ENCODE results near the gene GSTO2.

GSTO2 gene

GRCh38 chr10:104253606-104254410 lies 15.2 kb upstream of the GSTO2 start:
- DNase-seq (ENCODE audit: low read depth in 2 of 2, low spot score in 1 of 2) = no peak

GRCh38 chr10:104254493-104255310 lies 14.3 kb upstream of the GSTO2 start, which contains the start of gene GSTO1:
Gene GSTO1 (plus strand): TSS chr10:104254892. CDS start chr10:104254929, 37 bp downstream.
- DNase-seq (ENCODE audit: low read depth in 2 of 2, low spot score in 1 of 2) = peak in 1 of 2 donors; percentile 29

DNA sequence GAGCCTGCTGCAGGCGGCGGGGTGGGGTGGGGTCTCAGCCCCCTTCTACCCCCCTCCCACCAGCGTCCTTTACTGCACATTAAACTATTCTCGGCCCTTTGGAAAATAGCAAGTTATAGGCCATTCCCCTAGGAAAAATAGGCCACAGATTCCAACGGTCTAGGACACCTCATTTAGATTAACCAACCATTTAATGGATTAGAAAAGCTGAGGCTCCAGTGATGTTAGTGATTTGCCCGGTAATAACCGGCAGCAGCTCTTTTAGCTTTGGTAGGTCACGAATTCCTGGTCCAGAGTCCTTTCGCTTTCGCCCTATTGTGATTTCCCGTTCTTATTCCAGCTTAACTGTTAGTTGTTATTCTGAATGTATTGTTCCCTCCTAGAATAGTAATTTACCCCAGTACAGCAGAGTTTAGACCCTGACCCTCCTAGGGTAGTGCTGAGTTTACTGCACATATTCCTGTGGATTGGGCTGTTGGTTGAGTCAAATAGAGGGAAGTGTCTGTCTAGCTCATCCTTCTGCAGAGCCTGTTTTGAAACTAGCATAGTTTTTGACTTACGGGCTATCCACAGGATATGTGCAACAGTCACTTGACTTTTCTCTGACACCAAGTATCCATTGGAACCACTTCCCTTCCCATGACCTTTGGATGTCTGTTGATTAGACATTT lies 13.5 kb upstream of the GSTO2 start:
- DNase-seq (ENCODE audit: low read depth in 2 of 2, low spot score in 1 of 2) = no peak

DNA sequence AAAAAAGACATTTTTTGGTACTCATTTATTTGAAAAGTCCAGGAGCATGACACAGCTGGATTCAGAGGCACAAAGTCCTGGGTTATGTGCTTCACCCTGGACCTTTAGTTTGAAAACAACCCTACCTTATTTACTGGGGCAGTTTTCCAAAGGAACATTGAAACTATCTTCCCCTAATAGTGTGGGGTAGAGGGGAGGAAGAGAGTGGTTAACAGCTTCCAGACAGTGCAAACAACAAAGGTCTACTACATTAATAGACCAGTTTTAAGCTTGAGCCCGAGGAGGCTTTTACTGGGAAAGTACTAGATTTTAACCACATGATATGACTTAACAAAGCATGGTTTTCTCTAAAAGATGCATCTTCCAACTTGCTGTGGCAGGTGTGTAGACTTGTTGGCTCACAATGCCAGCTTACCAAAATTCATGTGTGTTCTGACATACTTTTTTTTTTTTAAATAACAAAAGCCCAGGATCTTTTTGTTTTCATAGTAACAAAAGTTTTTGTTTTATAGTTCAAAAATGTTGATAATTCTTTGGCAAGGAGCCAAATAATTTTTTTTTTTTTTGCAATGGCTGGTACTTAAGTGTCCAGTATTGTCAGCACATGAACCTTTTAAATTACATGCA lies 12.5 kb upstream of the GSTO2 start:
- no peak for DNase-seq (ENCODE audit: low read depth in 2 of 2, low spot score in 1 of 2)

DNA sequence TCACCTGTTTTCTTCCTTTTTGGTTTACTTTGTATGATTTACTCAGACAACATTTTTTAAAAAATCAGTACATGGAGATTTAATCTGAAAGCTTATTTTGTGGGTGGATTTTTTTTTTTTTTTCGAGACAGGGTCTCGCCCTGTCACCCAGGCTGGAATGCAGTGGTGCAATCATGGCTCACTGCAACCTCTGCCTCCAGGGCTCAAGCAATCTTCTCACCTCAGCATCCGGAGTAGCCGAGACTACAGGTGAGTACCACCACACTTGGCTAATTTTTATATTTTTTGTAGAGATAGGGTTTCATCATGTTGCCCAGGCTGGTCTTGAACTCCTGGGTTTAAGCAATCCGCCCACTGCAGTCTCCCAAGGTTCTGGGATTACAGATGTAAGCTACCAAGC lies 11.7 kb upstream of the GSTO2 start:
- no peak for DNase-seq (ENCODE audit: low read depth in 2 of 2, low spot score in 1 of 2)

GRCh38 chr10:104258209-104258608 lies 10.8 kb upstream of the GSTO2 start:
- DNase-seq (ENCODE audit: low read depth in 2 of 2, low spot score in 1 of 2) = no peak

DNA sequence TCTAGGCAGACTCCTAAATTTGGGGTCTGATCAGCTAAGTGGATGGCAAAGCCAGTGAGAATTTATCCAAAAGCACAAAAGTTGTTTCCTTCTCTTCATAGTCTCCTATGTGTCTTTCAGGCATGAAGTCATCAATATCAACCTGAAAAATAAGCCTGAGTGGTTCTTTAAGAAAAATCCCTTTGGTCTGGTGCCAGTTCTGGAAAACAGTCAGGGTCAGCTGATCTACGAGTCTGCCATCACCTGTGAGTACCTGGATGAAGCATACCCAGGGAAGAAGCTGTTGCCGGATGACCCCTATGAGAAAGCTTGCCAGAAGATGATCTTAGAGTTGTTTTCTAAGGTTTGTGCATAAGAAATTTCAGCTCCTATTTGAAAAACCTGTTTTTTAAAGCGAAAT lies 9.5 kb upstream of the GSTO2 start:
- no peak for DNase-seq (ENCODE audit: low read depth in 2 of 2, low spot score in 1 of 2)

- no peak for DNase-seq (ENCODE audit: low read depth in 2 of 2, low spot score in 1 of 2)
These were observed 8.8 kb upstream of the GSTO2 start for GRCh38 chr10:104259999-104260774.

GRCh38 chr10:104260775-104261115 lies 8.2 kb upstream of the GSTO2 start:
- no peak for DNase-seq (ENCODE audit: low read depth in 2 of 2, low spot score in 1 of 2)

DNA sequence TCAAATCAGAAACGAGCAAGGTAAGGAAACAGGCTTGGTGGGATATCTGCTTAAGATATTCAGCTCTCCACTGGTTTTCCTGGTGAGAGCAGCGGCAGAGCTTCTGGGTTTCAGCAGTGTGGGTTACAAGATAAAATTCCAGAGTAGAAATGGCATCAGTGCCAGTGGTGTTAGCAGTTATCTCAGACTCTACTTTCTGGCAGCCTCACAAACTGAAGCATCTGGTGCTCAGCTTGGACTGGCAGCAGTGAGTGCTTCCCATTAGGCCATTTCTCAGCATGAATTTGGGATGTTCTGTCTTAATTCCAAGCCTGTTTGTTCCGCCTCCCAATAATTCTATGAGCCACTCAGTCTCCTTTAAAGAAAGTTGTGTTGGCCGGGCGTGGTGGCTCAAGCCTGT lies 6.9 kb upstream of the GSTO2 start:
- DNase-seq (ENCODE audit: low read depth in 2 of 2, low spot score in 1 of 2) = no peak

DNA sequence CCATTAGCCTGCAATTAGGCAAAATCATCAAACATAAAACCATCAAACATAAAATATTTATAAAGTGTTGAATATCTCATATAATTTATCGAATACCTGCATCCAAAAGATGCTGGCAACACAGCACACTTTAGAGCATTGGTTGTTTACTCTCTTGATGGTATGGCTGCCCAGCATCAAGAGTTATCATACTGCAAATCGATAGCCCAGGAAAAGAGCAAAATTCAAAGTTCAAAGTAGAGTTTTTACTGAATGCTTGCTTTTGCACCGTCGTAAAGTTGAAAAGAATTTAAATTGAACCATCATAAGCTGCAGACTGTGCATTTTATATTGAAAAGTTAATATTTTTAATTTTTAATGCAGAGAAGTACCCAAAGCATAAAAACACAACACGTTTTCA lies 4.2 kb upstream of the GSTO2 start:
- DNase-seq (ENCODE audit: low read depth in 2 of 2, low spot score in 1 of 2) = no peak

DNA sequence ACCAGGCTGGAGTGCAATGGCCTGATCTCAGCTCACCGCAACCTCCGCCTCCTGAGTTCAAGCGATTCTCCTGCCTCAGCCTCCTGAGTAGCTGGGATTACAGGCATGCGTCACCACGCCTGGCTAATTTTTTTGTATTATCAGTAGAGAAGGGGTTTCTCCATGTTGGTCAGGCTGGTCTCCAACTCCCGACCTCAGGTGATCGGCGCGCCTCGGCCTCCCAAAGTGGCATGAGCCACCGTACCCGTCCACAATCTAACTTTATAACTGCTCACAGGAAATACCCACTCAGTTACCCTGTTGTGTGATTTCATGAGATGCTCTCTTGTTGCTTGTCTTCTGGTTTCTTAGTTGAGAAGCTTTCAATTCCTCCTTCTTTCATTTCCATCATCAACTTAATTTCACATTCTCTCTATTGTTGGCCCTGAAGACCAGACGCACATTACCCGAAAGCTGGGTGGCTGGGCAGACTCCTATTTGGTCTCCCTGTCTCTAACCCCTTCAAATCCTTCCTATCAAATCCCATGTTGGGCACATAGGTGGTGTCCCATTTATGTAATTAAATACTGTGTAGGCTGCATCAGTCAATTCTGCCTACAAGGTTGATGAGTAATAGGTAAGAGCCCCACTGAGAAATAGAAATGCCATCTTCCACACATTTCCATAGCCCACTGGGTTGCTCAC lies 1.1 kb upstream of the GSTO2 start:
- DNase-seq (ENCODE audit: low read depth in 2 of 2, low spot score in 1 of 2) = no peak

GRCh38 chr10:104268405-104268712 lies 625 bp upstream of the GSTO2 start:
- no peak for DNase-seq (ENCODE audit: low read depth in 2 of 2, low spot score in 1 of 2)

DNA sequence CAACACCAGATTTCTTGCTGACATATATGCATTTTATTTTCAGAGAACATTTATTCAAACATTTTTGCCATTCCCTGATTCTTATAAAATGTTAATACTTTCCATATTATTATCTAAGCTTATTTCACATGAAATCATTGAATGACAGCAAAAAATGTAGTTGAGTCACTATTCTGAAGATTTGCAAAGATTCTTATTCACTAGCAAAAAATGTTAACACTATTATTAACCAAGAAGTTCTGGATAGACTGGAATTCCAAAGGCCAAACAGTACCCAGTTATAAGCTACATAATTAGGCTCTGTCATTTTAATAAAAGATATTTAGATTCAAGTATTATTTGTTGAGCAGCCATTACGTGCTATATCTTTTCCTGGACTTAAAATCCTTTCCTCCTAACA lies 4.3 kb downstream of the GSTO2 start:
- no peak for DNase-seq (ENCODE audit: low read depth in 2 of 2, low spot score in 1 of 2)

GRCh38 chr10:104273899-104274575 lies 5.1 kb downstream of the GSTO2 start:
- no peak for DNase-seq (ENCODE audit: low read depth in 2 of 2, low spot score in 1 of 2)

GRCh38 chr10:104274762-104275721 lies 6.1 kb downstream of the GSTO2 start:
- DNase-seq (ENCODE audit: low read depth in 2 of 2, low spot score in 1 of 2) = no peak

DNA sequence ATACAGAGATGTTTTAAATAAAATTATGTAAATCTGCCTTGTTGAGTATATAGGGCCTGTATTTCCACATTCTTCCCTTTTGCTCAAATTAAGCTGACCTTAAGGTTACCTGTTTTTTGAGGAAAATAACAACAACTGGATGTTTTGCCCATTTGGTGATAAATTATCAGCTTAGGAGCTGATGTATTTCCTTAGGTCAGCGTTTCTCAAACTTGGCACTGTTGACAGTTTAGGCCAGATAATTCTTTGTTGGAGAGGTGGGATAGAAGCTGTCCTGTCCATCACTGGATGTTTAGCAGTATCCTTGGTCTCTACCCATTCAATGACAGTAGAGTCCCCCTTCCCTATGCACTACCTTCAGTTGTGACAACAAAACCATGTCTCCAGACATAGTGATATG lies 7.2 kb downstream of the GSTO2 start:
- no peak for DNase-seq (ENCODE audit: low read depth in 2 of 2, low spot score in 1 of 2)

DNA sequence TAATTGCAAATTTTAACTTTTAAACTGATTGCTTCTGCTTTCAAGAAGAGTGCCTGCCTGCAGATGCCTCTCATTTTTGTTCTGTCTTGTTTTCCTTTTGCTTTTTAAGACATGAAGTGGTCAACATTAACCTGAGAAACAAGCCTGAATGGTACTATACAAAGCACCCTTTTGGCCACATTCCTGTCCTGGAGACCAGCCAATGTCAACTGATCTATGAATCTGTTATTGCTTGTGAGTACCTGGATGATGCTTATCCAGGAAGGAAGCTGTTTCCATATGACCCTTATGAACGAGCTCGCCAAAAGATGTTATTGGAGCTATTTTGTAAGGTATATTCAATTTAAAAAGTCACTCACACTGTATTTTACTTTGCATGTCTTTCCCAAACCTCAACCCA lies 8.8 kb downstream of the GSTO2 start:
- DNase-seq (ENCODE audit: low read depth in 2 of 2, low spot score in 1 of 2) = no peak
